Measurements from ENCODE around the gene SYNE1.

SYNE1 gene

GRCh38 chr6:152233547-152234320 lies 403.4 kb downstream of the SYNE1 start:
- no peak for DNase-seq (ENCODE audit: low spot score)

- no peak for DNase-seq (ENCODE audit: low spot score)
These were observed 404.5 kb downstream of the SYNE1 start for GRCh38 chr6:152232501-152233151.

GRCh38 chr6:152229330-152229729 lies 407.8 kb downstream of the SYNE1 start:
- DNase-seq (ENCODE audit: low spot score) = no peak

GRCh38 chr6:152226119-152226518 lies 411.0 kb downstream of the SYNE1 start:
- DNase-seq (ENCODE audit: low spot score) = no peak

GRCh38 chr6:152225241-152225934 lies 411.8 kb downstream of the SYNE1 start:
- no peak for DNase-seq (ENCODE audit: low spot score)

GRCh38 chr6:152223636-152224035 lies 413.5 kb downstream of the SYNE1 start:
- no peak for DNase-seq (ENCODE audit: low spot score)

- no peak for DNase-seq (ENCODE audit: low spot score)
These were observed 415.1 kb downstream of the SYNE1 start for GRCh38 chr6:152221806-152222628.

- DNase-seq (ENCODE audit: low spot score) = no peak
These were observed 416.4 kb downstream of the SYNE1 start for GRCh38 chr6:152220786-152221185.

GRCh38 chr6:152218887-152219286 lies 418.3 kb downstream of the SYNE1 start:
- no peak for DNase-seq (ENCODE audit: low spot score)

- DNase-seq (ENCODE audit: low spot score) = no peak
These were observed 424.7 kb downstream of the SYNE1 start for GRCh38 chr6:152212437-152212836.

GRCh38 chr6:152209211-152209610 lies 428.0 kb downstream of the SYNE1 start:
- DNase-seq (ENCODE audit: low spot score) = no peak

GRCh38 chr6:152207915-152208714 lies 429.0 kb downstream of the SYNE1 start:
- no peak for DNase-seq (ENCODE audit: low spot score)

GRCh38 chr6:152206072-152206818 lies 430.9 kb downstream of the SYNE1 start:
- no peak for DNase-seq (ENCODE audit: low spot score)

- DNase-seq (ENCODE audit: low spot score) = no peak
These were observed 432.6 kb downstream of the SYNE1 start for GRCh38 chr6:152204591-152204990.

- no peak for DNase-seq (ENCODE audit: low spot score)
These were observed 436.0 kb downstream of the SYNE1 start for GRCh38 chr6:152201120-152201519.

GRCh38 chr6:152195896-152196295 lies 441.3 kb downstream of the SYNE1 start:
- no peak for DNase-seq (ENCODE audit: low spot score)

- no peak for DNase-seq (ENCODE audit: low spot score)
These were observed 447.4 kb downstream of the SYNE1 start for GRCh38 chr6:152189736-152190135.

GRCh38 chr6:152188011-152188410 lies 449.2 kb downstream of the SYNE1 start:
- DNase-seq (ENCODE audit: low spot score) = no peak

- DNase-seq (ENCODE audit: low spot score) = no peak
These were observed 450.3 kb downstream of the SYNE1 start for GRCh38 chr6:152186840-152187239.

- DNase-seq (ENCODE audit: low spot score) = no peak
These were observed 452.1 kb downstream of the SYNE1 start for GRCh38 chr6:152184917-152185574.
